Erythroblast (primary cell): ENCODE results near the gene NDOR1.

Source experiments
- GATA1 ChIP-seq: IDR thresholded peaks from 2 replicates; pipeline ENCODE4 v1.6.1; 2011; ENCODE audit warnings: low read depth, mild to moderate bottlenecking, control low read depth, low read length, moderate library complexity
- POLR2A ChIP-seq: IDR thresholded peaks from 2 replicates; pipeline ENCODE4 v1.6.1; 2011; ENCODE audit warnings: mild to moderate bottlenecking, low read length

DNA sequence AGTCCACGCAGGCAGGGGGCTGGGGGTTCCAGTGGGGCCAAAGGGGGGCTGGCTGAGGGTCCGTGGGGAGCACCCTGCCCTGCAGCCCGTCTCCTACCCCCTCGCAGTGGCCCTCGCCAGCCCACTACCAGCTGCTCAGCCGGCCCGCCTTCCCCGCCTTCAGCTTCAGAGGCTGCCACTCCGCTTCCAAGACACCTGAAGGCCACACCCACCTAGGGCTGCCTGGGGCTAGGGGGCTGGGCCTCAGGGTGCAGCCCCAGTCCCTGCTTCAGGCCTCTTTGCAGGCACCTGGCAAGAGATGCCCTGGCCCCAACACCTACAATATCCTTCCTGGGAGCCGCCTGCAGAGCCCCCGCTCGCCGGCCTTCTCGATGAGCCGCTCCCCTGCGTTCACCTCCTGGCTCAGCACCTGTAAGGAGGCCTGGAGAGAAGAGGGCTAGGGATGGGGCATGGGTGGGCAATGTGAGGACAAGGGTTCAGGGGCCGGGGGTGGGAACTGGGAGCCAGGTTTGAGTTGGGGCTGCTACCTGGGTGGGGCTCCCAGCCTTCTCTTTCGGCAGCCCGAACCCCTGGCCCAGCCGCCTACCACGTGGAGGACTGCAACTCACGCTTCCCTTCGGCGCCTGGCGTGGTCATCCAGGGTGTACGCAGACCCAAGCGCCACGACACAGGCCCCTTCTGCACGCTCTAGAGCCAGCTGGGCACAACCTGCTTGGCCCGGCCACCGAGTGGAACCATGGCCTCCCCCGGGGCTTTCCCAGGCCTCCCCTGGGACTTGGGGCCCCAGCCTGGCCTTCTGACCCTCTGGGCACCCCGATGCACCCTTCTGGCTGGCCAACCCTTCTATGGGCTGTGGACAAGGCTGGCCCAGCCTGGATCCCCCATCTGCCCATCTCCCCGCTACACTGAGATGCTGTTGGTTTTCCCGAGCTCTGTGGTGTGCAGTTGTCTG is 47.3 kb downstream of the NDOR1 start:
- TF ChIP-seq GATA1 (no peak), POLR2A (no peak)
